NT2/D1 (cell line): ENCODE data around the gene MAPK12.

ENCODE experiments used
- YY1 ChIP-seq: IDR thresholded peaks from 2 replicates; pipeline ENCODE4 v1.6.1; 2011; ENCODE audit not compliant: insufficient read length, insufficient read depth
- ZNF274 ChIP-seq: IDR thresholded peaks from 2 replicates; pipeline ENCODE4 v1.6.1; 2011; ENCODE audit warnings: mild to moderate bottlenecking, low read depth, low read length

DNA sequence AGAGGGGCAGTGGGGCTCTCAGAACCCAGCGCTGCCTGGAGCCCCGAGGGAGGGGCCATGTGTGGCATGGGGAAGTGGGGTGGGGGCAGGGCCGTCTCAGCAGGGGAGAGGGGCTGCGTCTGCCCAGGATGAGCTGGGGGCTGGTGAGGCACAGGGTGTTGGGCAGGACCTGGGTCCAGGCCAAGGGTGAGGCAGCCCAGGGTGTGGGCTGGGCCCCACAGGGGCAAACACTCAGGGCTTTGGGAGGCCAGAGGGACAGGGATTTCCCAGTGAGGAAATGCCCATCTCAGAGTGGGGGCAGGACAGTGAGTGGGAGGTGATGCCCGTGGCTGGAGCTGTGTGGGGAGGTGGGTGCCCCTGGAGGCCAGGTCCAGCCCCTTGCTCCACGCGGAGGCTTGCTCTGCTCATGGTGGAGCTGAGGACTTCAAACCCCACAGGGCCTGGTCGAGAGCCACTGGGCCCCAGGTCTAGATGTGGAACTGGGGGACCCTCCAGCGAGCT lies 40.6 kb upstream of the MAPK12 start:
- TF ChIP-seq YY1 (no peak), ZNF274 (no peak)
